ENCODE data around the gene PDE4B.
"Not testable (repeated sequence)": the region's sequence is repeated elsewhere in the genome, so short reads cannot be mapped to it uniquely, and the experiment has no call there.

Gene PDE4B

DNA sequence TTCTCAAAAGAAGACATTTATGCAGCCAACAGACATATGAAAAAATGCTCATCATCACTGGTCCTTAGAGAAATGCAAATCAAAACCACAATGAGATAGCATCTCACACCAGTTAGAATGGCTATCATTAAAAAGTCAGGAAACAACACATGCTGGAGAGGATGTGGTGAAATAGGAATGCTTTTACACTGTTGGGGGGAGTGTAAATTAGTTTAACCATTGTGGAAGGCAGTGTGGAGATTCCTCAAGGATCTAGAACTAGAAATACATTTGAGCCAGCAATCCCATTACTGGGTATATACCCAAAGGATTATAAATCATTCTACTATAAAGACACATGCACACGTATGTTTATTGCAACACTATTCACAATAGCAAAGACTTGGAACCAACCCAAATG lies 618.8 kb downstream of the PDE4B start:
- DNase-seq = not testable (repeated sequence)

DNA sequence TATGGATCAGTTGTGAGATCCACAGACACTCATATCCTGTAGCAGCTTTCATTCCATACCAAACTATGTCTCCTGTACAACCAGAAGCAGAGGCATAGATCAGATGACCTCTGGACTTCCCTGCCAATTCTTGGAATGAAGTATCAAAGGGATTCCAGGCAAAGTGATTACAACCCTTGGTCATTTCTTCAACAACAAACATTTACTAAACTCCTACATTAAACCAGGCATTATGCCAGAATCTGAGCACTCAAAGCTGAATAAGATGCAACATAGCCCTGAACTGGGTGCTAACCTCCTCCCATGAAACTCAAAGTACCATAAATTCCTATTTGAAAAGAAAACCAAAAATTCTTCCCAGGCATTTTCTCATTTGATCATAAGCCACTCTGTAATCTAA lies 620.0 kb downstream of the PDE4B start:
- DNase-seq = no peak

DNA sequence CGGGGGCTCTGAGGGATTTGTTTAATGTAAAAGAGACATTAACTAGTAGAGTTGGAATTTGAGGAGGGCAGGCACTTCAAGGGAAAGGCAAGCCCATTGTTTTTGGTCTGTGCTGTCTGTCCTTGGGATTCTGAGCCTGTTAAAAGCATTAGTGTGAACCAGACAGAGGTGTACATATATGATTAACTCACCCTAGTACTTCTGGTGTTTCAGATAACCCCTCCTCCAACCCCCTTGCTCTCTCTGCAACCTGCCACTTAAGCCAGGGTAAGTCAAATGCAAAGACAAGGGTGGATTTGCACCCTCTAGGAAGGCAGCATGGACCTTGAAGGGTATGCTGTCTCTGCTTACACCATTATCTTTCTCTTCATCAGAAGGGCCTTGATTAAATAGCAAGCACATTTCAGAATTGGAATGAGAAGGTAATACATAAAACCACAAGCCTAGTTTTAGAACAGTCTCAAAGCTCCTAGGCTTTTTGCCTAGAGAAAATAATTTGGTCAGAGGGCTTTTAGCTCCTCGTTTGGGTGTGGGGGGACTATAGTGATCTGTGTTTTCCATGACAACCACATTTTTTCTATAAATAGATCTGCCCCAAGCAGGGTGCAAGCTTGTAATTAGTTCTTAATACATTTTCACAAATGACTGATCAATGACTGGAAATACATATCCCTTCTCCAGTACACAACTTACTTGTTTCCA lies 620.6 kb downstream of the PDE4B start:
- DNase-seq = no peak

DNA sequence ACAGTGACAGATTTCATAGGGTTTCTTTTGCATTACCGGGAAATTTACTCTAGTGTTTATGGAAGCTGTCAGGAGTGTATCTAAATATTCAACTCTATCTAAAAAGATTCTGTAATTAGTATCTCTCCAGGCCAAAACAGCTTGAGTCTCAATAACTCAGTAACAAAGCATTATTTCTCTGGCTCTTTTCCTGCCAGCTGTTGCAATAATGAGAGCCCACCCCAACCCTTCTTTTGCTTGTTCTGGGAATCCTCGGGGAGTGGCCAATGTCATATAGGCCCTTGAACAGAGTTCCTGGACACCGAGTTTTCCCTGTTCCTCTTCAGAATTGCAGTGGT lies 621.1 kb downstream of the PDE4B start:
- no peak for DNase-seq

DNA sequence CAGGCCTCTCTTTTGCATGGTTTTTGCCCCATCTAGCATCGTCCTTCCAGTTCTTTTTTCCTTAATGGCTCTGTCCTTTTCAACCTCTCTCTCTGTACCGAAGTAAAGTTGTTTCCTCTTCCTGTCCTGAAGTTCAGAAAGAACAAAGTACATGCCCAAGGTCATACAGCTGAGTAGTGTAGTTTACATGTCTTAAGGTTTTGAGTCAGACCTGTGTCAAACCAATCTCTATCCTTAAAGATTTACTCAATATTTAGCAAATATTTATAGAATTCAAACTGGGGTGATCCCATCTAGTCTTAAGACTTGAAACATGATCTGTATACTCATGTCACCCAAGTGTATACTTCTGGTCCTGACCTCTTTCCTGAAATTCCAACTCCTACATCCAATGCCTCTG lies 622.6 kb downstream of the PDE4B start:
- DNase-seq = no peak

DNA sequence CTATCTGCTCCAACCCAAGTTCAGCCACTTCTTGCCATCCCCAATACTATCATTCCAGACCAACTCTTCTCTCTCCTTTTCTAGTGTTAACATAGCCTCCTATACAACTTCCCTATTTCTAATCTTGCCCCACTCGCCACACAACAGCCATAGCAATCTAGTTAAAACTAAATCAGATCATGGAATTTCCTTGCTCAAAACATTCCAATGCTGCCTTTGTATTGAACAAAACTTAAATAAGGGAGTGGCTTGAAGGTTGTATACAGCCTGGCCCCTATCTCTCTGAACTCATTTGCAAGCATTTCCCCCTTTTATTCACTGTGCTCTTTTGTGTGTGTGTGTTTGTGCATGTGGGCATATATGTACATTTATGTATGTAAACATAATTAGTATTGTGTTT lies 623.2 kb downstream of the PDE4B start:
- DNase-seq = no peak

DNA sequence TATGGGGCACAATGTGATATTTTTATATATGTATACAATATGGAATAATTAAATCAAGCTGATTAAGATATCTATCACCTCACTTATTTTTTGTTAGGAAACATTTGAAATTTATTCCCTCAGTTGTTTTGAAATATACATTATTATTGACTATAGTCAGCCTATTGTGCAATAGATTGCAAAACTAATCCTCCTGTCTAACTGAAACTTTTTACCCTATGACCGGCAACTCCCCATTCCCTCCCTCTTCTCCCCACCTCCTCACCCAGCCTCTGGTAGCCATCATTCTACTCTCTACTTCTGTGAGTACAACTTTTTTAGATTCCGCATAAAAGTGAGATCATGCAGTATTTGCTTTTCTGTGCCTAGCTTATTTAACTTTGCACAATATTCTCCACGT lies 623.6 kb downstream of the PDE4B start:
- no peak for DNase-seq

DNA sequence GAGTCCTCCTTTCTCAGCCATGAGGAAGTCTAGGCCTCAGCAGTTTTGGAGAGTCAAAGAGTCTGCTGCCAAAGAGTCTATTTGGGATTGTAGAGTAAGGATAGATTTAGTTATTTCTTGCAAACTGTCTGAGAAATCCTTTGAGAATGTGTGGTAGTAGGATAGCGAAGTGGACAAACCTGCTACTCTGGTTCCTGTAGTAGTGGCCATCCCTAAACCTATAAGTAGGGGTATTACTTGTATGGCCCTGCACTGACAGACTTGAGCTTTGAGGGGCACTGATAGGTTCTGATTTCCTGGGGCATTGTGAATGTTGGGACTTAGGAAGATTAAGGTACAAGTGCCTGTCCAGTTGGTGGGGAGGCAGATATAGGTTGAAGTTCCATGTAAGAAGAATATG lies 625.3 kb downstream of the PDE4B start:
- no peak for DNase-seq

DNA sequence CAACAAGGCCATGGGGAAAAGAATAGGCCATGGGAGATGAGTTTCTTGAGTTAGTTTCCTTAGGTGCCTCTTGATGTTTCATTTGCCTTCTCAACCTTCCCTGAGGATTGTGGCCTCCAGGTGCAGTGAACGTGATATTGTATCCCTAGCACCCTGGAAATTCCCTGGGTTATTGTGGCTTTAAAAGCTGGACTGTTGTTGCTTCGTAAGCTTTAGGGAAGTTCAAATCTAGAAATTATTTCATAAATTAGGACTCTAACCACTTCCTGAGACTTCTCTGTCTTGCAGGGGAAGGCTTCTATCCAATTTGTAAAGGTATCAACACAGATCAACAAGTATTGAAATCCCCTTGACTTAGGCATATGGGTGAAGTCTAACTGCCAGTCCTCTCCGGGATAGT lies 627.5 kb downstream of the PDE4B start:
- not testable (repeated sequence) for DNase-seq

DNA sequence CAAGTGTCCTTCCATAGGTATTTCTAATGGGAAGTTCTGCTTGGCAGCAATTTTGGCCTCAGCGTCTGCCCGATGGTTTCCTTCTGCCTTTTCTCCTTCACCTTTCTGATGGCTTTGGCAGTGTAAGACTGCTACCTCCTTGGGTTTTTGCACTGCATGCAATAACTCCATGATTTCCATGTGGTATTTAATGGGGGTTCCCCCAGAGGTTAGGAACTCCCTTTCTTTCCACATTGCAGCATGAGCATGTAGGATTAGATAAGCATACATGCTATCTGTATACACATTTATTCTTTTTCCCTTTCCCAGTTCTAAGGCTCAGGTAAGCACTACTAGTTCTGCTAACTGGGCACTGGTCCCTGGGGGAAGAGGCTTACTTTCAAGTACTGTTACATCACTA lies 628.2 kb downstream of the PDE4B start:
- not testable (repeated sequence) for DNase-seq

DNA sequence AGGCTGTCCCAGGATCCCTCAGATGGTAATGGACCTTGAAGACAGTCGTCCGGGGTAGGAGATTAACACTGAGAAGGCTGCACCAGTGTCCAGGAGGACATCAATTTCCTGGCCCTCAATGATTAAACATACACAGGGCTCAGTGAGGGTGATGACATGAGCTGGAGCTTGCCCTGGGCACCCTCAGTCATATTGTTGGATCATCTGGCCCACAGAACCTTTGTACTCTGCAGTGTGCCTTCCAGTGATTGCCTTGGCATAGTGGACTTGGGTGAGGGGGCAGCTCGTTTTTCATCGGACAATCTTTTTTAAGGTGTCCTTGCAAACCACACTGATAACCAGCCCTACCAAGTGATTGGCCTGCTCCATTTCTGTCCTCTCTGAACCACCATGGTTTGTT lies 630.1 kb downstream of the PDE4B start:
- DNase-seq = no peak
